Measurements from ENCODE around the gene EIF2D.
"Not testable (repeated sequence)": the region's sequence is repeated elsewhere in the genome, so short reads cannot be mapped to it uniquely, and the experiment has no call there.

Gene EIF2D

GRCh38 chr1:206635080-206635977, 23.1 kb upstream of the EIF2D start, which contains the start of gene DYRK3:
DYRK3 (plus strand) TSS chr1:206635536; CDS start chr1:206635704, 168 bp downstream.
- peak; percentile 86 for DNase-seq (ENCODE audit: extremely low read depth, low read depth)
- TF ChIP-seq CTCF (IDR thresholded peaks at IDR 0.05; ENCODE audit: low read depth, low read length) = no peak; the same call in none of the 2 replicates

- TF ChIP-seq CTCF (IDR thresholded peaks at IDR 0.05; ENCODE audit: low read depth, low read length) = peak; percentile 90
- peak; percentile 71 for DNase-seq (ENCODE audit: extremely low read depth, low read depth)
Measured at GRCh38 chr1:206634365-206635079, 22.3 kb upstream of the EIF2D start.

DNA sequence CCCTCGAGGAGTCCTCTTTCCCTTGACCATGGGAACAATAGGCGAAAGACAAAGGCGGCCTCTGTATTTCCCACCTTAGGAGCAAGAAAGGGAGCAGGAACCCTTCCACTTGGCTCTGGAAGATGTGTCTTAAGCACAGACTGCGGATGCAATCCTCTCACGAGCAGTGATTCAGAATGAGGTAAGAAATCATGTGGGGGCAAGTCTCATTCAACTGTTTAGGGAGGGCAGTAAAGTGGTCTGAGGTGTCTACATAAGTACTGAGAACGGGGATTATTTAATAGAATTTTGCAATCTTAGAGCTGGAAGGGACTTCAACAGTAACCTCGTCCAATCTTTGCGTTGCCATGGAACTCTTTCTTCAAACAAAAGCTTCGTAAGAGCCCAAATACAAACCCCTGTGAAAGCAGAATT, 21.4 kb upstream of the EIF2D start:
- DNase-seq (ENCODE audit: extremely low read depth, low read depth) = peak; percentile 50
- TF ChIP-seq CTCF (IDR thresholded peaks at IDR 0.05; ENCODE audit: low read depth, low read length) = no peak

GRCh38 chr1:206631085-206631509, 18.8 kb upstream of the EIF2D start:
- no peak for DNase-seq (ENCODE audit: extremely low read depth, low read depth)
- TF ChIP-seq CTCF (IDR thresholded peaks at IDR 0.05; ENCODE audit: low read depth, low read length) = peak; percentile 49

DNA sequence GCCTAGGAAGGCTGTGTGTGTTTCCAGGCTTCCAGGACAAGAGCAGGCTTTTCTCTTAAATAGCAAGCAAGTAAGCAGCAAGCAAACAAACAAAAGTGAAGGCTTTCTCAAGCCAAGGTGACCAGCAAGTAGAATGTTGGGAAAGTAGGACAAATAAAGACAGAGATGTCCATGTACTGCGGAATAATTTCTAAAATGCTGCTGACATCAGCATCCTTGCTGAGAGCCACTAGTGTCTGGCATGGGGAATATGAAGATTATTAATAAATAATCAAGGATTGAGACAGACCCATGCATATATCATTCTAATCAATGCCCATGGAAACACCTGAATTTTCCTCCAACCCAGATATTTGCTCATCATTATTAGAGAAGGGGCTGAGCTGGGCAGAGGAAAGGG, 16.7 kb upstream of the EIF2D start:
- no peak for DNase-seq (ENCODE audit: extremely low read depth, low read depth)
- no peak for TF ChIP-seq CTCF (IDR thresholded peaks at IDR 0.05; ENCODE audit: low read depth, low read length)

- not testable (repeated sequence) for DNase-seq (ENCODE audit: extremely low read depth, low read depth)
Measured at GRCh38 chr1:206626396-206626795, 14.1 kb upstream of the EIF2D start.

GRCh38 chr1:206609229-206609991, 2.9 kb downstream of the EIF2D start:
- TF ChIP-seq CTCF (IDR thresholded peaks at IDR 0.05; ENCODE audit: low read depth, low read length) = no peak
- DNase-seq (ENCODE audit: extremely low read depth, low read depth) = no peak

All from AG09319 (cell line).